GM12891 (cell line): ENCODE measurements around the gene PTH2.

Source experiments
- POLR2AphosphoS5 ChIP-seq: IDR thresholded peaks from 2 replicates; pipeline ENCODE4 v1.6.1; 2011; ENCODE audit warnings: low read depth, low read length, control low read depth
- TAF1 ChIP-seq: IDR thresholded peaks from 2 replicates; pipeline ENCODE4 v1.6.1; 2011; ENCODE audit warnings: low read depth, low read length, control low read depth

GRCh38 chr19:49427855-49428546 lies 4.8 kb upstream of the PTH2 start:
- TF ChIP-seq TAF1: no peak
- no peak for TF ChIP-seq POLR2AphosphoS5
